ENCODE data around the gene LRRC45. TPM values are rescaled to one million over a fixed set of nuclear protein-coding genes. Genes with fewer than 3 reads are reported as not detected.
A peak's percentile ranks its signal among the peaks of the same experiment; 100 is the strongest.

Gene LRRC45
- total RNA-seq, 3 donors from 2014 or later = 18.9 to 20.0 (median 19.8) TPM

DNA sequence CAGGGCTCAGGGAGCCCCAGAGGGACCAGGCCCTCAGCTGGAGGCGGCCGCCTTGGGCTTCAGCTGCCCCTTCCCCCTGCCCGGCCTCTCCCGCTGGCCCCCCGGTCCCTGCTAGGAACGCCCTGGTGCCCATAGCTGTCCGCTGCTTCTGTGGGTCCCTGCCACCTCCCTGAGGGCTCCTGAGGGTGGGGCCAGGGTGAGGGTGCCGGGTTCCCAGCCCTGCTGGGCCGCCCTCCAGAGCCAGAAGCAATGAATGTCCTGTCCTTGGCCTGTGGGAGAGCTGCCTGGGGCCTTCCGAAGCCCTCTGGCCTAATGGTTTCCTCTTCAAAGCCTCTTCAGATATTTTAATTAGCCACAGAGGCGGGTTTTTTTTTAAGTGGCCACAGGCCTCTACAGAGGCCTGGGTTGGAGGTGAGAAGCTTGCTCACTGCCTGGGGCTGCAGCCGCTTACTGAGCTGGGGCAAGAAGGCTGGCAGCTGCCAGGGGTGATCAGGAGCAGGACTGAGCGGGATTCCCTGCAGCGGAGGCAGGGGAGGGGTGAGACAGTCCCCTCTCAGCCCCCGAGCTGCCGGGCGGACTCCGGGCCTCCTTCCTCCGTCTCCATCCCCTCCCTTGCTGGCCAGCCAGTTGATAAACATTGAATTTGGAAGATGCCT lies 10.3 kb upstream of the LRRC45 start:
- DNase-seq (no peak), ATAC-seq (no peak)
- intact Hi-C loops (cut with DNase I, micrococcal nuclease) = no loop called here
- Histone ChIP-seq H3K9me3 (no peaks in the 10 kb centered on the region), H3K36me3 (ENCODE audit: low read depth) (no peaks in the 10 kb centered on the region), H3K4me1 (ENCODE audit: low read depth) (no peaks in the 10 kb centered on the region), H3K4me3 (no peak overlapping the region)
- TF ChIP-seq, protein P1, sequence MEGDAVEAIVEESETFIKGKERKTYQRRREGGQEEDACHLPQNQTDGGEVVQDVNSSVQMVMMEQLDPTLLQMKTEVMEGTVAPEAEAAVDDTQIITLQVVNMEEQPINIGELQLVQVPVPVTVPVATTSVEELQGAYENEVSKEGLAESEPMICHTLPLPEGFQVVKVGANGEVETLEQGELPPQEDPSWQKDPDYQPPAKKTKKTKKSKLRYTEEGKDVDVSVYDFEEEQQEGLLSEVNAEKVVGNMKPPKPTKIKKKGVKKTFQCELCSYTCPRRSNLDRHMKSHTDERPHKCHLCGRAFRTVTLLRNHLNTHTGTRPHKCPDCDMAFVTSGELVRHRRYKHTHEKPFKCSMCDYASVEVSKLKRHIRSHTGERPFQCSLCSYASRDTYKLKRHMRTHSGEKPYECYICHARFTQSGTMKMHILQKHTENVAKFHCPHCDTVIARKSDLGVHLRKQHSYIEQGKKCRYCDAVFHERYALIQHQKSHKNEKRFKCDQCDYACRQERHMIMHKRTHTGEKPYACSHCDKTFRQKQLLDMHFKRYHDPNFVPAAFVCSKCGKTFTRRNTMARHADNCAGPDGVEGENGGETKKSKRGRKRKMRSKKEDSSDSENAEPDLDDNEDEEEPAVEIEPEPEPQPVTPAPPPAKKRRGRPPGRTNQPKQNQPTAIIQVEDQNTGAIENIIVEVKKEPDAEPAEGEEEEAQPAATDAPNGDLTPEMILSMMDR (IDR thresholded peaks at IDR 0.05) = no peak

DNA sequence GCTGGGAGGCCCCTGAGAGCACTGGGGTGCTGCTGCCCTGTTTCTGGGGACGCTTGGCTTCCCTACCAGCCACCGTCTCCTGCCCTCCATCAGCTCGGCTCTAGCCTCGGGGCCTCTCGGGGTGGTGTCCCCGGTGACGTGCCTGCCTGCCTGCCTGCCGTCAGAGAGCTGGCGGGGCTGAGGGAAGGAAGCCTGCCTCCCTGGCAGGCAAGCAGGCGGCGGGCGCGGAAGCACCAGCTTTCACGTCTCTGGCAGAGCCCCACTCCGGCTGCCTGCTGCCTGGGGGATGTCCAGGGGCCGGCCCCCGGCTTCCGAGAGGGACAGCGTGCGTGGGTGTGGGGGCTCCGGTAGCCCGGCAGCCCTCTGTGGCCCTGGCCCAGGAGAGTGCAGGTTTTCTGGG lies 9.8 kb upstream of the LRRC45 start:
- Histone ChIP-seq H3K9me3 (no peaks in the 10 kb centered on the region), H3K4me3 (no peak overlapping the region), H3K36me3 (ENCODE audit: low read depth) (no peaks in the 10 kb centered on the region), H3K4me1 (ENCODE audit: low read depth) (no peaks in the 10 kb centered on the region)
- TF ChIP-seq, protein P1 (IDR thresholded peaks at IDR 0.05) = no peak
- DNase-seq (no peak), ATAC-seq (no peak)
- intact Hi-C loops (cut with DNase I, micrococcal nuclease) = no loop called here

DNA sequence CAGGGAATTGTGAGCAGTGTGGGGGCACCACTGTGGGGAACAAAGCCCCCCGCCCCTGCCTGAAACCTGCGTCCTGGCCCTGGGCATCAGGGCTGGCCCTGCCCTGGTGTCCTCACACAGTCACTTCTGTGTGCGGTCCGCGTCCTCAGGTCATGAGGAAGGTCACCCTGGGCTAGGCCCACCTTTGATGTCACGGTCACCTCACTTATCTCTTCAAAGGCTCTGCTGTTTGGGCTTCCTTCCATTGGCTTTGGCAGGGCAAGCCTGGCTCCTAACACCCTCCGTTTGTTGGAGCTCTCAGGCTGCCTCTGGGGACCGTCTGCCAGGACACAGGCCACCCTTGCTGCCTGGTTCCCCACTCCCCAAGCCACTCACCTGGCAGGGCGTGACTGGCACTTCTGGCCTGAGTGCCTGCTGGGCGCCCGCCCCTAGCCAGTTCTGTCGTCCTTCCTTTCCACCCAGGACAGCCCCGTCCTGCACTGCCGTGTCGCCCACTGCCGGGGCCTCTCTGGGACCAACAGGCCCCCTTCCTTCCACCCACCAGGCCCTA lies 9.3 kb upstream of the LRRC45 start:
- ATAC-seq (no peak), DNase-seq (no peak)
- no peaks in the 10 kb centered on the region for H3K36me3 ChIP-seq (ENCODE audit: low read depth)
- intact Hi-C loops (cut with DNase I, micrococcal nuclease) = no loop called here
- no peaks in the 10 kb centered on the region for H3K4me1 ChIP-seq (ENCODE audit: low read depth)
- TF ChIP-seq, protein P1 (IDR thresholded peaks at IDR 0.05) = no peak
- H3K4me3 ChIP-seq = no peak overlapping the region
- H3K9me3 ChIP-seq = no peaks in the 10 kb centered on the region

DNA sequence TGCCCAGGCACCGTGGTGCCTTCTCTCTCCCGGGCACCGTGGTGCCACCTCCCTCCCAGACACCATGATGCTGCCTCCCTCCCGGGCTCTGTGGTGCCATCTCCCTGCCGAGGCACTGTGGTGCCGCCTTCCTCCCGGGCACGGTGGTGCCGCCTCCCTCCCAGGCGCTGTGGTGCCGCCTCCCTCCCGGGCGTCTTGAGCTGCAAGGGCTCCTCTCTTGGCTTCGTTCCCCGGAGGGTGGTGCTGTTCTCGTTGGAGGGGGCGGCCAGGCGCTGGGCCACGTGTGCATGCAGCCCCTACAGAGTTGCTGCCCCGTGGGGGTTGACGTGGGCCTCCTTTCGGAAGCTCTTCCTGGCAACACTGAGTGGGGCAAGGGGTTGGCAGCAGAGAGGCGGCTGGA lies 8.7 kb upstream of the LRRC45 start:
- no peak overlapping the region for H3K4me3 ChIP-seq
- DNase-seq (no peak), ATAC-seq (peak; percentile 36)
- no peaks in the 10 kb centered on the region for H3K4me1 ChIP-seq (ENCODE audit: low read depth)
- H3K9me3 ChIP-seq = no peaks in the 10 kb centered on the region
- intact Hi-C loops (cut with DNase I, micrococcal nuclease) = no loop called here
- TF ChIP-seq, protein P1 (IDR thresholded peaks at IDR 0.05) = no peak
- H3K36me3 ChIP-seq (ENCODE audit: low read depth) = no peaks in the 10 kb centered on the region

DNA sequence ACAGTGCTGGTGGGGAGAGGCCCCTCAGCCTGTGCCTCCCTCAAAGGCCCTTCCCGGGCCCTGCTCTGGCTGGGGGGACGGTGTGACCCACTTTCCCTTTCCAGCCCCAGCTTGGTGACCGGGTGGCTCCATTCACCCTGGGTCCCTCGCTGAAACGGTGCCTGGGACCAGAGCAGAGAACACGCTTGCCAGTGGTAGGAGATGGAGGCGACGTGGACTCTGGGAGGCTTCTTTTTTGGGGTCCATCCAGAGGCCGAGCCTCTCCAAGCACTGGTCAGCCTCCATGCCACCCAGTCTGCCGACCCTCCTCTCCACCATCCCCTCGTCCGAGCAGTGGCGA lies 8.2 kb upstream of the LRRC45 start:
- Histone ChIP-seq H3K4me1 (ENCODE audit: low read depth) (peaks cover 4% of the 10 kb centered on the region), H3K9me3 (no peaks in the 10 kb centered on the region), H3K4me3 (no peak overlapping the region), H3K36me3 (ENCODE audit: low read depth) (no peaks in the 10 kb centered on the region)
- intact Hi-C loops (cut with DNase I, micrococcal nuclease) = loop anchor here in 1 of 2 donors (5.0 kb wide), 1 partner anchor 53 kb away; the partner anchor contains the start of gene NOTUM
- TF ChIP-seq, protein P1 (IDR thresholded peaks at IDR 0.05) = no peak
- ATAC-seq (no peak), DNase-seq (no peak)
